Effector memory CD4-positive, alpha-beta T cell (primary cell): Measurements from ENCODE around the gene HSD11B1.

Experiments used
- DNase-seq, 3 donors: peaks; one replicate each; pipeline ENCODE4 v3.0.0-alpha.2; 2020
- H3K27ac ChIP-seq: 2 replicates; pipeline ENCODE4 v1.7.0; 2013; ENCODE audit warnings: mild to moderate bottlenecking, low read length, moderate library complexity; ENCODE audit not compliant: insufficient read depth, poor library complexity, severe bottlenecking
- H3K27me3 ChIP-seq: replicated peaks from 2 replicates; pipeline ENCODE4 v1.7.0; 2013; ENCODE audit warnings: mild to moderate bottlenecking, low read length; ENCODE audit not compliant: insufficient read depth, control insufficient read depth, poor library complexity, severe bottlenecking
- H3K36me3 ChIP-seq: 2 replicates; pipeline ENCODE4 v1.7.0; 2013; ENCODE audit warnings: mild to moderate bottlenecking, low read length, moderate library complexity; ENCODE audit not compliant: control insufficient read depth, insufficient read depth
- H3K4me1 ChIP-seq: 2 replicates; pipeline ENCODE4 v1.7.0; 2013; ENCODE audit warnings: low read length, mild to moderate bottlenecking; ENCODE audit not compliant: control insufficient read depth, insufficient read depth, poor library complexity, severe bottlenecking
- H3K4me3 ChIP-seq: 2 replicates; pipeline ENCODE4 v1.7.0; 2013; ENCODE audit warnings: low read length, low read depth, mild to moderate bottlenecking; ENCODE audit not compliant: insufficient read depth, poor library complexity, severe bottlenecking
- H3K9me3 ChIP-seq: 2 replicates; pipeline ENCODE4 v1.7.0; 2013; ENCODE audit warnings: mild to moderate bottlenecking, low read length, moderate library complexity; ENCODE audit not compliant: control insufficient read depth

The HSD11B1 gene

DNA sequence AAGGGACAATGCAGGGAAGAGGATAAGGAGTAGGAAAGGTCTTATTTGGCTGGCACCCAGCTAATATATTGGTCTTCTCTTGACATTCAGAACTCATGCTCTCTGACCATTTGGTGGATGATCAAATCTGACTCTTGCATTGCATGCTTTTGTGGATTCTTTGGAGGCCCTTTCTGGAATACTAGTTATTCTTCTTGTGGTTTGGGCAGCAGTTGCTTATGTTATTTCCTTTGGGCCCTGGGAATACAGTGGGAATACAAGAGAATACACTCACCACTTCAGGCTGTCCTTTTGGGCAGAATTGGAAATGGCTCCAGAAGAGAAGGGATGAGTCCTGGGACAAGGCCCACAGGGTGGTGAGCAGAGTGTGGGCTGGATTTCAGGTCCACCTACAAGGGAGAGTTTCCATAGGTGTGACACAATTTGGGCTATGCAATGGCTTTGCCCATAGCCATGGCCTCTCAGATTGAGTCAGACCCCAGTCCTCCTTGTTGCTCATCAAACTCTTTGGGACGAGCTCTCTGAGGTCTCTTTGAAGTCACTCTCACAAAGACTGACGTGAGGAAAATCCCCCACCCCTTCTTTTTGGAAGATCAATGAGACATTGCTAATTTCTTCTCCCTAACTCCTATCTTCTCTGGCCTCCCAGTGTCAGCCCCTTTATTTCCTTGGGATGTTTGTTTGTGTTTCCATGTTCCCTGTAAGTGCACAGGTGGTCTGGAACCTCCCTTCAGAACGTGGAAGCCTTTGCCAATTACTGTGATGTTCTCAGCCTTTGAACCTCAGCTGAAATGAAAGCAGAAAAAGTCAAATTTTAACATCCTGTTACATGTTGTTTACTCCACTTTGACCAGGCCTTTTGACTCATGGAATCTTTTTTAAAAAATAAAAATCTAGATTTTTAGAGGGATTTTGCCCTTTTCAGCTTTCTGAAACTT lies 19.4 kb downstream of the HSD11B1 start:
- Histone ChIP-seq H3K4me3 (no peak overlapping the region), H3K9me3 (no peaks in the 10 kb centered on the region), H3K4me1 (no peaks in the 10 kb centered on the region), H3K27ac (no peak overlapping the region), H3K36me3 (no peaks in the 10 kb centered on the region), H3K27me3 (no peaks in the 10 kb centered on the region)
- DNase-seq = no peak

DNA sequence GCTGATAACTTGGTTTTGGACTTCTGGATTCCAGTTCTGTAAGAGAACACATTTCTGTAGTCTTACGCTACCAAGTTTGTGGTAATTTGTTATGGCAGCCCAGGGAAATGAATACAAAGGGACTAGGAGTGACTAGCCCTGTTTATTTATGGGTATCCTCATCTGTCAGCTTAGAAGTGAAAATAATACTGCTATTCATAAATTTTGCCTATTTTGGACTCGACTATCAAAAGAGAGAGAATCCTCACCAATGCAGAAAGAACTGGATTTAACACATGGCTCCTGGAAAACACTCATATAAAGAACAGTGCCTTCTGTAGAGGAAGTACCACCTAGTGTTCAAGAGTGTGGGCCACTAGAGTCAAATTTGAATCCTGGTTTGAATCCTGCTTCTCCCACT lies 22.6 kb downstream of the HSD11B1 start:
- Histone ChIP-seq H3K4me3 (no peak overlapping the region), H3K9me3 (no peaks in the 10 kb centered on the region), H3K27me3 (no peaks in the 10 kb centered on the region), H3K36me3 (no peaks in the 10 kb centered on the region), H3K27ac (no peak overlapping the region), H3K4me1 (no peaks in the 10 kb centered on the region)
- no peak for DNase-seq

DNA sequence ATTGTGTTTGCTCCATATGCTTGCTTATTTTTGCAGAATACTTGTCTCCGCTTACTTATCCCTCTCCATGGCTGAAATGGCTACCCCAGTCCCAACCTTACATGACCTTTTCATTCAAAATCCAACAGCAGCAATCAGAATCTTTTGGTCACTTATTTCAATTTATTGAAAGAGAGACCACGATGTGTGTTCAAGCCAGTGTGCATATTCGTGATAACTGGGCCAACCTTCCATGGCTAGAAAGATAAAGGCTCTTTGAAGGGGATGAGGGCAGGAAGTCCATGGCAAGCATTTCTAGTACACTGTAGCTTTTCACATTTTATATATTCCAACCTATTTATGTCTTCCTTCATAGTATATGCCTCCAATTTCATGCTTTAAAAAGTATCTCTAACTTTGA lies 23.1 kb downstream of the HSD11B1 start:
- no peaks in the 10 kb centered on the region for H3K4me1 ChIP-seq
- no peak for DNase-seq
- no peaks in the 10 kb centered on the region for H3K9me3 ChIP-seq
- H3K27ac ChIP-seq = no peak overlapping the region
- no peaks in the 10 kb centered on the region for H3K36me3 ChIP-seq
- no peaks in the 10 kb centered on the region for H3K27me3 ChIP-seq
- H3K4me3 ChIP-seq = no peak overlapping the region

DNA sequence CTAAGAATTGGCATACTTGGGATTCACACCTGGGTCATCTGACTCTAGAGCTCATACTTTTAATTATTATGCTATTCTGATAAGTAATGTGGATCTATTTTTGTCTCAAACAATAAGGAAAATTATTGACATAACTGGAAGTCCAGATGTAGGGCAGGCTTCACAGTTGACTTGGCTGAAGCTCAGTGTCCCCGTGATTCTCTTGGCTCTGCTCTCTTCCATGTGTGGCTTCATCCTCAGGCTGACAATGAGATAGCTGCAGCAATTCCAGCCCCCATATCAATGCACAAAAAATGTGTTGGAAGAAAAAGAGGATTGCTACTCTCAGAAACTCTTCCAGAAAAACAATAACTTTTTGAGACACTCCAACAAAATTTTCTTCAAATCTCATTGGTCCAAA lies 23.8 kb downstream of the HSD11B1 start:
- H3K4me1 ChIP-seq = no peaks in the 10 kb centered on the region
- DNase-seq = no peak
- H3K9me3 ChIP-seq = no peaks in the 10 kb centered on the region

DNA sequence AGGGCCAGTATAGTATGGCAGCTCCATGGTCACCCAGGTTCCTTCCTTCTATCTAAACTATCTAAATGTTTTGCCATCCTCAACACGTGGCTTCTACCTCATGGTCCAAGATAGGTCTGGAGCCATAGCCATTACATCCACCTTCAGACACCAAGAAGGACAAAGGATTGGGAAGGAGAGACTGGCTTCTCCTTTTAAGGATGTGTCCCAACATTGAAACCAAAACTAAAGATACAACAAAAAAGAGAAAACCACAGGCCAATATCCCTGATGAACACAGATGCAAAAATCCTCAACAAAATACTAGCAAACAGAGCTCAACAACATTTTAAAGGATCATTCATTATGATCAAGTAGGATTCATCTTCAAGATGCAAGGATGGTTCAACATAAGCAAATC lies 24.8 kb downstream of the HSD11B1 start:
- no peak for DNase-seq
- Histone ChIP-seq H3K27ac (no peak overlapping the region), H3K36me3 (no peaks in the 10 kb centered on the region), H3K4me1 (no peaks in the 10 kb centered on the region), H3K9me3 (no peaks in the 10 kb centered on the region), H3K4me3 (no peak overlapping the region), H3K27me3 (no peaks in the 10 kb centered on the region)

More for the DNA sequence above, 23.8 kb downstream of the HSD11B1 start:
- Histone ChIP-seq H3K27me3 (no peaks in the 10 kb centered on the region), H3K4me3 (no peak overlapping the region), H3K27ac (no peak overlapping the region), H3K36me3 (no peaks in the 10 kb centered on the region)

DNA sequence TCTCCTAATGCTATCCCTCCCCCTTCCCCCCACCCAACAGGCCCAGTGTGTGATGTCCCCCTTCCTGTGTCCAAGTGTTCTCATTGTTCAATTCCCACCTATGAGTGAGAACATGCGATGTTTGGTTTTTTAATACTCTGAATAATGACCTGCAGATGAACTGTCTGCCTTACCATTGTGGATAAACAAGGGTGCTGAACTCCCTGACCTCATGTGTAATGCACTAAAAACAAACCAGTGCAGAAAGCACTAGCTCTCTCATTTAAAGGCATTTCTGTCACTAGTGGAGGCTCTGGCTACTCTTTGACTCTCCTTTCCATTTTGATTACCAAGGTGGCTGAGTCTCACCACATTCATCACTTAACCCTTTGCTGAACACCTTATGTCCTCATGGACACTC lies 28.1 kb downstream of the HSD11B1 start:
- Histone ChIP-seq H3K27ac (no peak overlapping the region), H3K4me3 (no peak overlapping the region), H3K36me3 (no peaks in the 10 kb centered on the region), H3K9me3 (no peaks in the 10 kb centered on the region), H3K4me1 (no peaks in the 10 kb centered on the region), H3K27me3 (no peaks in the 10 kb centered on the region)
- no peak for DNase-seq

DNA sequence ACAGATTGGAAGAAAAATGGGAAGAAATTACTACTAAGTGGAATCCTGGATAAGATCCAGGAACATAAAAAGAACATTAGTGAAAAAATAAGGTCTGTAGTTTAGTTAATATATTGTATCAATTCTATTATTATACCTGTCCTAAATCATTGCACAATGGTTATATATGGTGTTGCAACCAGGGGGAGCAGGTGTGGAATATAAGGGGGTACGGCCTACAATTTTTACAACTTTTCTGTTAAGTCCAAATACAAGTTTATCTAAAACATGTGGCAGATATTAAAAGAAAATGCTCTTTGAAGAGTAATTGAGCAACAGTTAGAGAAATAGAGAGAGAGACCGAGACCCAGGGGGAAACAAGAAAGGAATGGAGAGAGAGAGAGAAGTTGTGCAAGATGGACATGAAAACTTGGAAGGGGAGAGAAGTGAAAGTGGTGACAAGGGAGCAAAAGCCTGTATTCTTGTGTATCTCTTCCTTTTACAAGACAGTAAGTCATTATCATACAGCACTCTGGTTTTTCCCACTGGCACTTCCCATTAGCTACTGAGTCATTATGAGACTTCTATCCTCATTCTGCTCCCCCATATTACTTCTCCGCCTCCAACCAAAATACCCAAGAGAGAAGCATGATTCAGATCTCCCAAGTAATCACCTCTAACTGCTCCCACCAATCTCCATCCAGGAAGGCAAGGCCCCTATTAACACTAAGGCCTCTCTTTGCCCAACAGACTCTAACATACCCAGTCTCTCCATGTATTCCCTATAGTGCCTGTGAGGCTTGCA lies 29.0 kb downstream of the HSD11B1 start:
- Histone ChIP-seq H3K4me1 (no peaks in the 10 kb centered on the region), H3K27ac (no peak overlapping the region), H3K4me3 (no peak overlapping the region), H3K27me3 (no peaks in the 10 kb centered on the region), H3K9me3 (no peaks in the 10 kb centered on the region), H3K36me3 (no peaks in the 10 kb centered on the region)
- no peak for DNase-seq

DNA sequence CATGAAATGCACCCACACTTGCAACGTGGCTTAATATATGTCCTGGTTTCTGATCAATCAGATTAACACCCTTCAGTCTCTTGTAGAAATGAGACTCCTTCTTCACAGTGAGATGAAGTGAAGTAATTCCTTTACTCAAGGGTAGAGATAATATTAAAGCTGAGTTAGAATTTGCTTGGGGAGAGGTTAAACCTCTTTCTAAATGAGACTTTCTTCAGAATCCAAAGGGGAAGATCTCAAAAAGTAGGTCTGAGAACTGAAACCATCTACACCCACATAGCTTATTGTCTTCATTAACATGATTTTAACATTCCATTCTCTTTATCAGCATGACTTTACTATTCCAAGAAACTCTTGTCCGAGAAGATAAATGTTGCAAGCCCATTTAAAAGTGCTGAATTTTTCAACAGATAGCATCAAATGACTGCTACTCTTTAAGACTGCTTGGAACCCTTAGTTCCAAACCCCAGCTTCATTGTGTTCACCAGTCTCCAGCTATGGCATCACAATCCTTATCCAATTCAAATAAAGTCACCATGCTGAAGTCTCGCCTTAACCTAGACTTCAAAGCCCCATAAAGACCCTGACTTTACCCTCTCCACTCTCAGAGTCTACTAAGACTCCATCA lies 32.0 kb downstream of the HSD11B1 start:
- Histone ChIP-seq H3K27ac (no peak overlapping the region), H3K4me1 (no peaks in the 10 kb centered on the region)
- no peak for DNase-seq

DNA sequence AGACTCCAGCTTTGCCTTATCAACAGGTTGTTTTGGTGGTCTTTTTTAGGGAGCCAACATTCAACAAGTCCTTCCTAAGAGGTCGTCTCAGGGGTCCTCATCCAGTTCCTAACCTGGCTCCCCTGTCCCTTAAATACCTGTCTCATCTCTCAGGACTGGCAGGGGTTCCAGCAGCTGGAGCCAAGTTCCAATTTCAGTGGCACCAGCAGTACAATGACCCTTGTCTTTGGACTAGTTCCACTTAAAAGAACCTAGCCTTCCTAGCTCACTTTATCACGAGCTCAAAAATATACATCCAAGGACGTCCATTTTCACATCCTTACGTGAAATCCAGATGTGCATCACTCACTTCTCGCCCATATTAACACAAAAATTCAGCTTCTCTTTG lies 32.5 kb downstream of the HSD11B1 start:
- no peaks in the 10 kb centered on the region for H3K27me3 ChIP-seq
- H3K4me3 ChIP-seq = no peak overlapping the region
- no peaks in the 10 kb centered on the region for H3K4me1 ChIP-seq
- H3K9me3 ChIP-seq = no peaks in the 10 kb centered on the region
- H3K36me3 ChIP-seq = no peaks in the 10 kb centered on the region
- H3K27ac ChIP-seq = no peak overlapping the region
- no peak for DNase-seq

More for the DNA sequence above, 32.0 kb downstream of the HSD11B1 start:
- Histone ChIP-seq H3K36me3 (no peaks in the 10 kb centered on the region), H3K9me3 (no peaks in the 10 kb centered on the region), H3K4me3 (no peak overlapping the region), H3K27me3 (no peaks in the 10 kb centered on the region)

DNA sequence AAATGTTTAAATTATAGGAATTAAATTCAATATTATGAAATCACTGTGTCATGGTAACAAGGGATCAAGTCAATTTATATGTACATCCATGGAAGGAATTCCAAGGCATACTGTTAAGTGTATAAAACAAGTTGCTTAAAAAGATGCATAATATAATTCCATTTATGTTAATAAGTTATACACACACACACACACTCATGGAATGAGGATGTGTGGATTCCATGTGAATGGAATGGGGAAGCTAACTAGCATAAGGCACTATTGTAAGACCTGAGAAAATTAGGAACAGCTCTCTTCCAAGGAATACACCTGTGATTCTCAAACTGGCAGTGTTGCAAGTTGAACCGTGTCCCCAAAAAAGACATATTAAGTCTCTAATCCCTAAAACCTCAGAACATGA lies 33.6 kb downstream of the HSD11B1 start:
- H3K27ac ChIP-seq = no peak overlapping the region
- no peak for DNase-seq
- H3K4me3 ChIP-seq = no peak overlapping the region

More for the DNA sequence above, 33.6 kb downstream of the HSD11B1 start:
- Histone ChIP-seq H3K4me1 (no peaks in the 10 kb centered on the region), H3K27me3 (no peaks in the 10 kb centered on the region), H3K9me3 (no peaks in the 10 kb centered on the region), H3K36me3 (no peaks in the 10 kb centered on the region)
